SU-DHL-6 (cell line): ENCODE data around the gene MYO1D.

Source experiments
- H2AFZ ChIP-seq: fragments of 200-600 bp; sonication (generic); 2 replicates; pipeline ENCODE4 v1.6.1; 2014; ENCODE audit warnings: low read depth, mild to moderate bottlenecking, moderate library complexity, mixed read lengths, antibody characterized with exemption, low read length; ENCODE audit not compliant: severe bottlenecking
- H3F3A ChIP-seq: fragments of 200-600 bp; shearing (Covaris generic); 2 replicates; pipeline ENCODE4 v1.6.0; 2016; ENCODE audit warnings: antibody characterized with exemption, mild to moderate bottlenecking; ENCODE audit not compliant: insufficient read depth
- H3K27ac ChIP-seq: fragments of 200-600 bp; sonication (generic); 2 replicates; pipeline ENCODE4 v1.5.1; 2016; ENCODE audit warnings: low read depth, mild to moderate bottlenecking, low read length, moderate library complexity, mixed read lengths
- H3K27me3 ChIP-seq: fragments of 200-600 bp; sonication (generic), shearing (Covaris generic); 2 replicates; pipeline ENCODE4 v1.6.0; 2014; ENCODE audit warnings: mild to moderate bottlenecking, low read length
- H3K36me3 ChIP-seq: fragments of 200-600 bp; sonication (generic); 2 replicates; pipeline ENCODE4 v1.6.1; 2014; ENCODE audit warnings: mild to moderate bottlenecking, low read length, mixed read lengths
- H3K4me2 ChIP-seq: fragments of 300-600, 200-600 bp; shearing (Covaris generic), sonication (generic); 2 replicates; pipeline ENCODE4 v1.6.0; 2014; ENCODE audit warnings: low read length, low read depth, mild to moderate bottlenecking; ENCODE audit not compliant: poor library complexity, severe bottlenecking
- H3K4me3 ChIP-seq: fragments of 200-600 bp; sonication (generic); 2 replicates; pipeline ENCODE4 v1.5.1; 2014; ENCODE audit warnings: antibody characterized with exemption, low read length, mild to moderate bottlenecking, mixed read lengths; ENCODE audit not compliant: insufficient read depth, poor library complexity, severe bottlenecking
- H3K79me2 ChIP-seq: fragments of 200-600 bp; sonication (generic); 2 replicates; pipeline ENCODE4 v1.6.1; 2014; ENCODE audit warnings: mild to moderate bottlenecking, low read length, moderate library complexity; ENCODE audit not compliant: insufficient read depth
- H3K9ac ChIP-seq: fragments of 200-600 bp; sonication (generic); 2 replicates; pipeline ENCODE4 v1.7.0; 2014; ENCODE audit warnings: mild to moderate bottlenecking, low read length
- H3K9me2 ChIP-seq: fragments of 200-600 bp; sonication (generic); replicated peaks from 2 replicates; pipeline ENCODE4 v1.6.1; 2014; ENCODE audit warnings: low read length; ENCODE audit not compliant: insufficient read depth
- H3K9me3 ChIP-seq: fragments of 200-600 bp; sonication (generic); 2 replicates; pipeline ENCODE4 v1.6.1; 2014; ENCODE audit warnings: low read length, mixed read lengths; ENCODE audit not compliant: insufficient read depth
- H4K20me1 ChIP-seq: fragments of 200-600 bp; sonication (generic); 2 replicates; pipeline ENCODE4 v1.6.1; 2014; ENCODE audit warnings: low read depth, mild to moderate bottlenecking, antibody characterized with exemption, low read length, moderate library complexity, mixed read lengths
- EZH2phosphoT487 ChIP-seq: fragments of 200-600 bp; sonication (generic), shearing (Covaris generic); conservative IDR thresholded peaks from 2 replicates; pipeline ENCODE4 v1.6.1; 2018; ENCODE audit warnings: mild to moderate bottlenecking, antibody characterized with exemption, low read length, moderate library complexity, mixed read lengths
- TF ChIP-seq, protein P1 (sequence below): fragments of 200-600 bp; sonication (generic); IDR thresholded peaks from one replicate; pipeline ENCODE4 v1.5.1; 2017; ENCODE audit warnings: antibody characterized with exemption, mild to moderate bottlenecking, low read length, moderate library complexity; ENCODE audit not compliant: insufficient read depth, poor library complexity, severe bottlenecking

The MYO1D gene

GRCh38 chr17:32755045-32755805 is 121.7 kb downstream of the MYO1D start:
- H3K4me2 ChIP-seq = no peak overlapping the region
- H3K9ac ChIP-seq = no peak overlapping the region
- TF ChIP-seq EZH2phosphoT487 = no peak
- TF ChIP-seq, protein P1, sequence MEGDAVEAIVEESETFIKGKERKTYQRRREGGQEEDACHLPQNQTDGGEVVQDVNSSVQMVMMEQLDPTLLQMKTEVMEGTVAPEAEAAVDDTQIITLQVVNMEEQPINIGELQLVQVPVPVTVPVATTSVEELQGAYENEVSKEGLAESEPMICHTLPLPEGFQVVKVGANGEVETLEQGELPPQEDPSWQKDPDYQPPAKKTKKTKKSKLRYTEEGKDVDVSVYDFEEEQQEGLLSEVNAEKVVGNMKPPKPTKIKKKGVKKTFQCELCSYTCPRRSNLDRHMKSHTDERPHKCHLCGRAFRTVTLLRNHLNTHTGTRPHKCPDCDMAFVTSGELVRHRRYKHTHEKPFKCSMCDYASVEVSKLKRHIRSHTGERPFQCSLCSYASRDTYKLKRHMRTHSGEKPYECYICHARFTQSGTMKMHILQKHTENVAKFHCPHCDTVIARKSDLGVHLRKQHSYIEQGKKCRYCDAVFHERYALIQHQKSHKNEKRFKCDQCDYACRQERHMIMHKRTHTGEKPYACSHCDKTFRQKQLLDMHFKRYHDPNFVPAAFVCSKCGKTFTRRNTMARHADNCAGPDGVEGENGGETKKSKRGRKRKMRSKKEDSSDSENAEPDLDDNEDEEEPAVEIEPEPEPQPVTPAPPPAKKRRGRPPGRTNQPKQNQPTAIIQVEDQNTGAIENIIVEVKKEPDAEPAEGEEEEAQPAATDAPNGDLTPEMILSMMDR = no peak
- no peaks in the 10 kb centered on the region for H3K9me3 ChIP-seq
- H3K27me3 ChIP-seq = no peaks in the 10 kb centered on the region
- no peak overlapping the region for H3K27ac ChIP-seq
- H4K20me1 ChIP-seq = no peaks in the 10 kb centered on the region; the same call in 1 of the 2 replicates
- no peak overlapping the region for H3K4me3 ChIP-seq
- H3K36me3 ChIP-seq = no peaks in the 10 kb centered on the region; the same call in 1 of the 2 replicates
- H3K9me2 ChIP-seq = no peaks in the 10 kb centered on the region
- no peak overlapping the region for H2AFZ ChIP-seq
- H3F3A ChIP-seq = no peaks in the 10 kb centered on the region
- no peaks in the 10 kb centered on the region for H3K79me2 ChIP-seq

DNA sequence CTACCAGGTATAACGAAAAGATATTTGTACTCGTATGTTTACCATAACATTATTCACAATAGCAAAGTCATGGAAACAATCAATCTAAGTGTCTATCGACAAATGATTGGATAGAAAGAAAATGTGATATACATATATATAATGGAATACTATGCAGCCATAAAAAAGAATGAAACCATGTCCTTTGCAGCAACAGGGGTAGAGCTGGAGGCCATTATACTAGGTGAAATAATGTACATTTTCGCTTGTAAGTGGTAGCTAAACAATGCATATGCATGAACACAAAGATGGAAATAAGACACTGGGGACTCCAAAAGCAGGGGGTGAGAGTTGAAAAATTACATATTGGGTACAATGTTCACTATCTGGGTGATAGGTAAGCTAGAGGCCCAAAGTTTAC is 124.0 kb downstream of the MYO1D start:
- H3K4me2 ChIP-seq = no peak overlapping the region
- H3K27ac ChIP-seq = no peak overlapping the region
- H3K9me3 ChIP-seq = no peaks in the 10 kb centered on the region
- no peak overlapping the region for H2AFZ ChIP-seq
- no peak for TF ChIP-seq EZH2phosphoT487
- TF ChIP-seq, protein P1 = no peak
- H3K36me3 ChIP-seq = no peaks in the 10 kb centered on the region
- H3K27me3 ChIP-seq = no peaks in the 10 kb centered on the region
- no peak overlapping the region for H3K9ac ChIP-seq
- H4K20me1 ChIP-seq = no peaks in the 10 kb centered on the region
- no peaks in the 10 kb centered on the region for H3F3A ChIP-seq
- no peak overlapping the region for H3K4me3 ChIP-seq
- no peaks in the 10 kb centered on the region for H3K79me2 ChIP-seq
- no peaks in the 10 kb centered on the region for H3K9me2 ChIP-seq

GRCh38 chr17:32747856-32748255 is 129.1 kb downstream of the MYO1D start:
- Histone ChIP-seq H3K9ac (no peak overlapping the region), H3K4me3 (no peak overlapping the region), H3K4me2 (no peak overlapping the region), H2AFZ (no peak overlapping the region), H3K27ac (no peak overlapping the region), H3K27me3 (no peaks in the 10 kb centered on the region), H3K36me3 (no peaks in the 10 kb centered on the region), H3K9me2 (no peaks in the 10 kb centered on the region), H3F3A (no peaks in the 10 kb centered on the region), H4K20me1 (no peaks in the 10 kb centered on the region), H3K79me2 (no peaks in the 10 kb centered on the region), H3K9me3 (no peaks in the 10 kb centered on the region)
- TF ChIP-seq, protein P1 = no peak
- TF ChIP-seq EZH2phosphoT487 = no peak
